ENCODE results near the gene KRT1.

- TF ChIP-seq, protein P1, sequence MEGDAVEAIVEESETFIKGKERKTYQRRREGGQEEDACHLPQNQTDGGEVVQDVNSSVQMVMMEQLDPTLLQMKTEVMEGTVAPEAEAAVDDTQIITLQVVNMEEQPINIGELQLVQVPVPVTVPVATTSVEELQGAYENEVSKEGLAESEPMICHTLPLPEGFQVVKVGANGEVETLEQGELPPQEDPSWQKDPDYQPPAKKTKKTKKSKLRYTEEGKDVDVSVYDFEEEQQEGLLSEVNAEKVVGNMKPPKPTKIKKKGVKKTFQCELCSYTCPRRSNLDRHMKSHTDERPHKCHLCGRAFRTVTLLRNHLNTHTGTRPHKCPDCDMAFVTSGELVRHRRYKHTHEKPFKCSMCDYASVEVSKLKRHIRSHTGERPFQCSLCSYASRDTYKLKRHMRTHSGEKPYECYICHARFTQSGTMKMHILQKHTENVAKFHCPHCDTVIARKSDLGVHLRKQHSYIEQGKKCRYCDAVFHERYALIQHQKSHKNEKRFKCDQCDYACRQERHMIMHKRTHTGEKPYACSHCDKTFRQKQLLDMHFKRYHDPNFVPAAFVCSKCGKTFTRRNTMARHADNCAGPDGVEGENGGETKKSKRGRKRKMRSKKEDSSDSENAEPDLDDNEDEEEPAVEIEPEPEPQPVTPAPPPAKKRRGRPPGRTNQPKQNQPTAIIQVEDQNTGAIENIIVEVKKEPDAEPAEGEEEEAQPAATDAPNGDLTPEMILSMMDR (IDR thresholded peaks at IDR 0.05) = no peak
- no peak for TF ChIP-seq JUND (IDR thresholded peaks at IDR 0.05)
- TF ChIP-seq SIN3A (IDR thresholded peaks at IDR 0.05; ENCODE audit: borderline replicate concordance, low read depth, low read length) = no peak
- no peak for TF ChIP-seq EP300 (IDR thresholded peaks at IDR 0.05; ENCODE audit: borderline replicate concordance in 1 of 2, low read depth in 1 of 2, low read length in 1 of 2)
- TF ChIP-seq EZH2phosphoT487 (IDR thresholded peaks at IDR 0.05; ENCODE audit: borderline replicate concordance, low read depth) = no peak
- TF ChIP-seq MXI1 (IDR thresholded peaks at IDR 0.05; ENCODE audit: low read depth, low read length) = no peak
- TF ChIP-seq, protein P2, sequence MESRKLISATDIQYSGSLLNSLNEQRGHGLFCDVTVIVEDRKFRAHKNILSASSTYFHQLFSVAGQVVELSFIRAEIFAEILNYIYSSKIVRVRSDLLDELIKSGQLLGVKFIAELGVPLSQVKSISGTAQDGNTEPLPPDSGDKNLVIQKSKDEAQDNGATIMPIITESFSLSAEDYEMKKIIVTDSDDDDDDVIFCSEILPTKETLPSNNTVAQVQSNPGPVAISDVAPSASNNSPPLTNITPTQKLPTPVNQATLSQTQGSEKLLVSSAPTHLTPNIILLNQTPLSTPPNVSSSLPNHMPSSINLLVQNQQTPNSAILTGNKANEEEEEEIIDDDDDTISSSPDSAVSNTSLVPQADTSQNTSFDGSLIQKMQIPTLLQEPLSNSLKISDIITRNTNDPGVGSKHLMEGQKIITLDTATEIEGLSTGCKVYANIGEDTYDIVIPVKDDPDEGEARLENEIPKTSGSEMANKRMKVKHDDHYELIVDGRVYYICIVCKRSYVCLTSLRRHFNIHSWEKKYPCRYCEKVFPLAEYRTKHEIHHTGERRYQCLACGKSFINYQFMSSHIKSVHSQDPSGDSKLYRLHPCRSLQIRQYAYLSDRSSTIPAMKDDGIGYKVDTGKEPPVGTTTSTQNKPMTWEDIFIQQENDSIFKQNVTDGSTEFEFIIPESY (IDR thresholded peaks at IDR 0.05; ENCODE audit: borderline replicate concordance, low read depth) = no peak
- no peak for TF ChIP-seq YY1 (IDR thresholded peaks at IDR 0.05; ENCODE audit: low read depth)
- TF ChIP-seq, protein P3, sequence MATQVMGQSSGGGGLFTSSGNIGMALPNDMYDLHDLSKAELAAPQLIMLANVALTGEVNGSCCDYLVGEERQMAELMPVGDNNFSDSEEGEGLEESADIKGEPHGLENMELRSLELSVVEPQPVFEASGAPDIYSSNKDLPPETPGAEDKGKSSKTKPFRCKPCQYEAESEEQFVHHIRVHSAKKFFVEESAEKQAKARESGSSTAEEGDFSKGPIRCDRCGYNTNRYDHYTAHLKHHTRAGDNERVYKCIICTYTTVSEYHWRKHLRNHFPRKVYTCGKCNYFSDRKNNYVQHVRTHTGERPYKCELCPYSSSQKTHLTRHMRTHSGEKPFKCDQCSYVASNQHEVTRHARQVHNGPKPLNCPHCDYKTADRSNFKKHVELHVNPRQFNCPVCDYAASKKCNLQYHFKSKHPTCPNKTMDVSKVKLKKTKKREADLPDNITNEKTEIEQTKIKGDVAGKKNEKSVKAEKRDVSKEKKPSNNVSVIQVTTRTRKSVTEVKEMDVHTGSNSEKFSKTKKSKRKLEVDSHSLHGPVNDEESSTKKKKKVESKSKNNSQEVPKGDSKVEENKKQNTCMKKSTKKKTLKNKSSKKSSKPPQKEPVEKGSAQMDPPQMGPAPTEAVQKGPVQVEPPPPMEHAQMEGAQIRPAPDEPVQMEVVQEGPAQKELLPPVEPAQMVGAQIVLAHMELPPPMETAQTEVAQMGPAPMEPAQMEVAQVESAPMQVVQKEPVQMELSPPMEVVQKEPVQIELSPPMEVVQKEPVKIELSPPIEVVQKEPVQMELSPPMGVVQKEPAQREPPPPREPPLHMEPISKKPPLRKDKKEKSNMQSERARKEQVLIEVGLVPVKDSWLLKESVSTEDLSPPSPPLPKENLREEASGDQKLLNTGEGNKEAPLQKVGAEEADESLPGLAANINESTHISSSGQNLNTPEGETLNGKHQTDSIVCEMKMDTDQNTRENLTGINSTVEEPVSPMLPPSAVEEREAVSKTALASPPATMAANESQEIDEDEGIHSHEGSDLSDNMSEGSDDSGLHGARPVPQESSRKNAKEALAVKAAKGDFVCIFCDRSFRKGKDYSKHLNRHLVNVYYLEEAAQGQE (IDR thresholded peaks at IDR 0.05; ENCODE audit: low read depth, low read length) = no peak
- TF ChIP-seq, protein P4, sequence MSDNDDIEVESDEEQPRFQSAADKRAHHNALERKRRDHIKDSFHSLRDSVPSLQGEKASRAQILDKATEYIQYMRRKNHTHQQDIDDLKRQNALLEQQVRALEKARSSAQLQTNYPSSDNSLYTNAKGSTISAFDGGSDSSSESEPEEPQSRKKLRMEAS (IDR thresholded peaks at IDR 0.05; ENCODE audit: low read depth) = no peak
- TF ChIP-seq SMC3 (IDR thresholded peaks at IDR 0.05; ENCODE audit: low read depth, low read length) = no peak
- TF ChIP-seq TCF12 (IDR thresholded peaks at IDR 0.05) = no peak
- TF ChIP-seq TAF1 (IDR thresholded peaks at IDR 0.05; ENCODE audit: borderline replicate concordance, low read depth, low read length) = no peak
Measured at GRCh38 chr12:52632656-52633055, 47.6 kb downstream of the KRT1 start.
